HUES6 (cell line): ENCODE measurements around the gene ACSL5.
"Not testable (repeated sequence)": the region's sequence is repeated elsewhere in the genome, so short reads cannot be mapped to it uniquely, and the experiment has no call there.

Experiments used
- H3K27ac ChIP-seq: 2 replicates; pipeline ENCODE4 v1.7.0; 2013; ENCODE audit warnings: low read depth, mild to moderate bottlenecking, low read length, inconsistent platforms
- H3K27me3 ChIP-seq: 2 replicates; pipeline ENCODE4 v1.6.1; 2013; ENCODE audit warnings: low read length; ENCODE audit not compliant: control insufficient read depth, insufficient read depth
- H3K36me3 ChIP-seq: 2 replicates; pipeline ENCODE4 v1.6.1; 2013; ENCODE audit warnings: low read length; ENCODE audit not compliant: control insufficient read depth, insufficient read depth
- H3K4me1 ChIP-seq: 2 replicates; pipeline ENCODE4 v1.6.1; 2013; ENCODE audit warnings: low read length; ENCODE audit not compliant: control insufficient read depth, insufficient read depth
- H3K4me3 ChIP-seq: 2 replicates; pipeline ENCODE4 v1.5.1; 2013; ENCODE audit warnings: low read depth, low read length
- H3K9ac ChIP-seq: one replicate; pipeline ENCODE4 v1.6.1; 2013; ENCODE audit warnings: mild to moderate bottlenecking, low read length
- H3K9me3 ChIP-seq: 2 replicates; pipeline ENCODE4 v1.6.1; 2013; ENCODE audit warnings: low read depth, low read length; ENCODE audit not compliant: control insufficient read depth, insufficient read depth

The ACSL5 gene

GRCh38 chr10:112446855-112447619 lies 73.1 kb downstream of the ACSL5 start, which contains the start of the genes VTI1A and ZDHHC6:
TSS of gene VTI1A (plus strand) at chr10:112447215. CDS start at chr10:112447374, 159 bp downstream.
TSS of gene ZDHHC6 (minus strand) at chr10:112446914. CDS start at chr10:112445436, 1,478 bp downstream.
- Histone ChIP-seq H3K27me3 (no peaks in the 10 kb centered on the region), H3K4me1 (0 out of 2 replicates have a peak, but pooled peaks cover 3% of the 10 kb centered on the region), H3K27ac (peak within 1 kb of the TSS; percentile 98), H3K9me3 (no peaks in the 10 kb centered on the region), H3K36me3 (peaks cover 35% of the 10 kb centered on the region), H3K9ac (peak within 1 kb of the TSS; percentile 95), H3K4me3 (peak within 1 kb of the TSS; percentile 96)

- H3K4me3 ChIP-seq: peak overlapping the region; percentile 96
- H3K4me1 ChIP-seq: 0 out of 2 replicates have a peak, but pooled peaks cover 3% of the 10 kb centered on the region
- peak overlapping the region; percentile 95 for H3K9ac ChIP-seq
- no peaks in the 10 kb centered on the region for H3K9me3 ChIP-seq
- peaks cover 30% of the 10 kb centered on the region for H3K36me3 ChIP-seq
- no peaks in the 10 kb centered on the region for H3K27me3 ChIP-seq
- peak overlapping the region; percentile 98 for H3K27ac ChIP-seq
These were observed 73.7 kb downstream of the ACSL5 start for GRCh38 chr10:112447620-112447928.

GRCh38 chr10:112448888-112449287 lies 75.0 kb downstream of the ACSL5 start:
- H3K4me3 ChIP-seq: no peak overlapping the region

GRCh38 chr10:112454910-112455779 lies 81.2 kb downstream of the ACSL5 start:
- Histone ChIP-seq H3K27me3 (no peaks in the 10 kb centered on the region), H3K9me3 (no peaks in the 10 kb centered on the region), H3K9ac (no peak overlapping the region), H3K27ac (no peak overlapping the region), H3K4me3 (no peak overlapping the region), H3K36me3 (no peaks in the 10 kb centered on the region), H3K4me1 (no peaks in the 10 kb centered on the region)

More at GRCh38 chr10:112448888-112449287, 75.0 kb downstream of the ACSL5 start:
- 0 out of 2 replicates have a peak, but pooled peaks cover 3% of the 10 kb centered on the region for H3K4me1 ChIP-seq
- no peak overlapping the region for H3K9ac ChIP-seq
- no peak overlapping the region for H3K27ac ChIP-seq
- no peaks in the 10 kb centered on the region for H3K27me3 ChIP-seq
- no peaks in the 10 kb centered on the region for H3K9me3 ChIP-seq
- peaks cover 17% of the 10 kb centered on the region for H3K36me3 ChIP-seq

- H3K27me3 ChIP-seq: no peaks in the 10 kb centered on the region
- H3K4me1 ChIP-seq: no peaks in the 10 kb centered on the region
- H3K9ac ChIP-seq: no peak overlapping the region
- H3K27ac ChIP-seq: no peak overlapping the region
- H3K9me3 ChIP-seq: no peaks in the 10 kb centered on the region
- H3K4me3 ChIP-seq: no peak overlapping the region
- H3K36me3 ChIP-seq: no peaks in the 10 kb centered on the region
These were observed 82.6 kb downstream of the ACSL5 start for GRCh38 chr10:112456533-112456932.

GRCh38 chr10:112460366-112460765 lies 86.5 kb downstream of the ACSL5 start:
- Histone ChIP-seq H3K9me3 (0 out of 2 replicates have a peak, but pooled peaks cover 3% of the 10 kb centered on the region), H3K36me3 (peaks cover 14% of the 10 kb centered on the region), H3K9ac (no peak overlapping the region), H3K4me3 (no peak overlapping the region), H3K4me1 (no peaks in the 10 kb centered on the region), H3K27ac (no peak overlapping the region), H3K27me3 (no peaks in the 10 kb centered on the region)

GRCh38 chr10:112461029-112461887 lies 87.3 kb downstream of the ACSL5 start:
- no peak overlapping the region for H3K27ac ChIP-seq
- no peak overlapping the region for H3K9ac ChIP-seq
- H3K9me3 ChIP-seq: 0 out of 2 replicates have a peak, but pooled peaks cover 4% of the 10 kb centered on the region
- H3K4me3 ChIP-seq: no peak overlapping the region
- peaks cover 17% of the 10 kb centered on the region for H3K36me3 ChIP-seq
- no peaks in the 10 kb centered on the region for H3K27me3 ChIP-seq
- H3K4me1 ChIP-seq: no peaks in the 10 kb centered on the region

GRCh38 chr10:112464074-112464473 lies 90.2 kb downstream of the ACSL5 start:
- H3K36me3 ChIP-seq: peaks cover 26% of the 10 kb centered on the region

GRCh38 chr10:112465299-112465883 lies 91.5 kb downstream of the ACSL5 start:
- Histone ChIP-seq H3K9me3 (0 out of 2 replicates have a peak, but pooled peaks cover 4% of the 10 kb centered on the region), H3K4me3 (no peak overlapping the region), H3K4me1 (no peaks in the 10 kb centered on the region), H3K27ac (no peak overlapping the region), H3K27me3 (no peaks in the 10 kb centered on the region), H3K36me3 (peaks cover 26% of the 10 kb centered on the region), H3K9ac (no peak overlapping the region)

More at GRCh38 chr10:112464074-112464473, 90.2 kb downstream of the ACSL5 start:
- not testable (repeated sequence) for H3K27ac ChIP-seq, H3K27me3 ChIP-seq, H3K9me3 ChIP-seq, H3K4me1 ChIP-seq, H3K4me3 ChIP-seq, H3K9ac ChIP-seq

GRCh38 chr10:112466802-112467201 lies 92.9 kb downstream of the ACSL5 start:
- H3K4me1 ChIP-seq: no peaks in the 10 kb centered on the region
- H3K36me3 ChIP-seq: peaks cover 26% of the 10 kb centered on the region
- 0 out of 2 replicates have a peak, but pooled peaks cover 4% of the 10 kb centered on the region for H3K9me3 ChIP-seq
- no peak overlapping the region for H3K4me3 ChIP-seq
- no peak overlapping the region for H3K27ac ChIP-seq
- no peaks in the 10 kb centered on the region for H3K27me3 ChIP-seq
- H3K9ac ChIP-seq: no peak overlapping the region
